Right atrium auricular region (tissue), 2 donors: ENCODE results near the gene HMGXB3. TPM values are rescaled to one million over a fixed set of nuclear protein-coding genes. Genes with fewer than 3 reads are reported as not detected.

ENCODE experiments used
- DNase-seq: peaks from one replicate; pipeline ENCODE4 v3.0.0-alpha.2; 2019; ENCODE audit warnings: low spot score
- H3K27ac ChIP-seq, 2 donors: fragments of 200-600 bp; sonication (generic); 1 replicate in 1 of 2; 2 replicates in 1 of 2; pipeline ENCODE4 v1.5.1; 2016 to 2019
- H3K27me3 ChIP-seq, 2 donors: fragments of 200-600 bp; sonication (generic); one replicate each; pipeline versions ENCODE4 v1.5.1 to v1.6.0; 2017 to 2019
- H3K36me3 ChIP-seq: fragments of 200-600 bp; sonication (generic); one replicate; pipeline ENCODE4 v1.5.1; 2016
- H3K4me1 ChIP-seq, 2 donors: fragments of 200-600 bp; sonication (generic); one replicate each; pipeline versions ENCODE4 v1.5.1 to v1.6.0; 2017 to 2019
- H3K4me3 ChIP-seq, 2 donors: fragments of 200-600 bp; sonication (generic); 1 replicate in 1 of 2; 2 replicates in 1 of 2; pipeline ENCODE4 v1.5.1; 2017 to 2019; ENCODE audit warnings: mild to moderate bottlenecking in 1 of 2, moderate library complexity in 1 of 2
- H3K9me3 ChIP-seq, 2 donors: fragments of 200-600 bp; sonication (generic); one replicate each; pipeline ENCODE4 v1.5.1; 2019
- total RNA-seq, 2 donors: library from RNA; depleted of rRNA; stranded (reverse); fragments of >200 nt; gene quantifications; one replicate each; pipeline ENCODE4 v1.1.0, GENCODE V29; 2016
- TF ChIP-seq, protein P1 (sequence below), 2 donors: fragments of 200-600 bp; sonication (generic); IDR thresholded peaks; one replicate each; pipeline ENCODE4 v1.5.1; 2019; ENCODE audit warnings: antibody characterized with exemption in 2 of 2

HMGXB3 gene
- total RNA-seq, 2 donors from 2014 or later: 18.4 to 21.1 TPM

- TF ChIP-seq, protein P1, sequence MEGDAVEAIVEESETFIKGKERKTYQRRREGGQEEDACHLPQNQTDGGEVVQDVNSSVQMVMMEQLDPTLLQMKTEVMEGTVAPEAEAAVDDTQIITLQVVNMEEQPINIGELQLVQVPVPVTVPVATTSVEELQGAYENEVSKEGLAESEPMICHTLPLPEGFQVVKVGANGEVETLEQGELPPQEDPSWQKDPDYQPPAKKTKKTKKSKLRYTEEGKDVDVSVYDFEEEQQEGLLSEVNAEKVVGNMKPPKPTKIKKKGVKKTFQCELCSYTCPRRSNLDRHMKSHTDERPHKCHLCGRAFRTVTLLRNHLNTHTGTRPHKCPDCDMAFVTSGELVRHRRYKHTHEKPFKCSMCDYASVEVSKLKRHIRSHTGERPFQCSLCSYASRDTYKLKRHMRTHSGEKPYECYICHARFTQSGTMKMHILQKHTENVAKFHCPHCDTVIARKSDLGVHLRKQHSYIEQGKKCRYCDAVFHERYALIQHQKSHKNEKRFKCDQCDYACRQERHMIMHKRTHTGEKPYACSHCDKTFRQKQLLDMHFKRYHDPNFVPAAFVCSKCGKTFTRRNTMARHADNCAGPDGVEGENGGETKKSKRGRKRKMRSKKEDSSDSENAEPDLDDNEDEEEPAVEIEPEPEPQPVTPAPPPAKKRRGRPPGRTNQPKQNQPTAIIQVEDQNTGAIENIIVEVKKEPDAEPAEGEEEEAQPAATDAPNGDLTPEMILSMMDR (IDR thresholded peaks at IDR 0.05): no peak
- Histone ChIP-seq H3K4me3 (peak overlapping the region in 1 of 2 donors; percentile 73), H3K4me1 (peaks cover 0 to 40% of the 10 kb centered on the region in 2 donors), H3K36me3 (peaks cover 13% of the 10 kb centered on the region), H3K27ac (peak overlapping the region; percentile 84 to 92), H3K9me3 (no peaks in the 10 kb centered on the region), H3K27me3 (no peaks in the 10 kb centered on the region)
- DNase-seq: no peak
These were observed 1.2 kb upstream of the HMGXB3 start for GRCh38 chr5:149999359-149999758.

GRCh38 chr5:149999866-150000255, 678 bp upstream of the HMGXB3 start:
- H3K27ac ChIP-seq: peak overlapping the region; percentile 84 to 92
- TF ChIP-seq, protein P1 (IDR thresholded peaks at IDR 0.05): no peak
- H3K9me3 ChIP-seq: no peaks in the 10 kb centered on the region
- peak overlapping the region; percentile 73 to 93 for H3K4me3 ChIP-seq
- H3K36me3 ChIP-seq: peaks cover 17% of the 10 kb centered on the region
- H3K4me1 ChIP-seq: peaks cover 0 to 40% of the 10 kb centered on the region in 2 donors
- no peaks in the 10 kb centered on the region for H3K27me3 ChIP-seq
- no peak for DNase-seq

- no peak for DNase-seq
- H3K4me1 ChIP-seq: peaks cover 0 to 40% of the 10 kb centered on the region in 2 donors
- peak overlapping the region; percentile 73 to 93 for H3K4me3 ChIP-seq
- no peaks in the 10 kb centered on the region for H3K9me3 ChIP-seq
- TF ChIP-seq, protein P1 (IDR thresholded peaks at IDR 0.05): no peak
- no peaks in the 10 kb centered on the region for H3K27me3 ChIP-seq
- peaks cover 18% of the 10 kb centered on the region for H3K36me3 ChIP-seq
- H3K27ac ChIP-seq: peak overlapping the region; percentile 84 to 92
These were observed 586 bp downstream of the HMGXB3 start for GRCh38 chr5:150000990-150001659.

DNA sequence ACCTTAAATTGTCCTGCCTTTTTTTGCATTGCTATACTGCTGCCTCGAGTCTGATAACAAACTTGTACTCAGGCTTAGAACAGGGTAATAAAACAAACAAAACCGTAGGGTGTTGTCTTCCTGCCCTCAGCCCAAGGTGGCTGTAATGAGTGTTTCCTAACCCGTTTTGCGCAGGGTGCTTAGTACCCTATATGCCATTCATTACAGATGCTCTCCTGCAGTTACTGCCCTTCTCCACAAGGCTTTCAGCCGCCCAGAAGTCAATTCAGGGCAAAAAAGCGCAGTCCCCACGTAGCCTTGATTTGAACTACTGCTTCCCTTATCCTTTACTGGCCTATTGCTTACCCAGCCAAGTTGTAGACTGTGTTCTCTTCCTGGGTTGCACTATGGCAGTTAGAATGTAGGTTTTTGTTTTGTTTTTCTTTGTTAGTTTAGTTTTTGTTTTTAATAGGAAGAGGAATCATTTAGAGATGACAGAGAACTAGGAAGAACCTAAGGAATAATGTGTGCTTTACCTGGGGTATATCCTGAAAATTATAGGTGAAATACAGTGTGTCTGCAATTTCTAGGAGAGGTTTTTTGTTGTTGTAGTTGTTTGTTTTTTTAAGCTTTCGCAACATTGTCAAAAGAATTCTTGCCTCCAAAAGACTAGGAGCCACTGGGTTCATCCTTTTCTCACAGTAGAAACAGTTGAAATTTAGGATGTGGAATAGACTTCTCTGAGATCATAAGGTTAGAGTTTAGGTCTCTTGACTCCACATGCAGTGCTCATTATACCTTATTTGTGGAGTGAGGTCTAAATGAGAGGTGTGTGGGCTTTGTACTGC, 1.3 kb downstream of the HMGXB3 start:
- Histone ChIP-seq H3K4me3 (peak overlapping the region; percentile 73 to 93), H3K27me3 (no peaks in the 10 kb centered on the region), H3K27ac (peak overlapping the region; percentile 84 to 92), H3K9me3 (no peaks in the 10 kb centered on the region), H3K36me3 (peaks cover 23% of the 10 kb centered on the region), H3K4me1 (peaks cover 0 to 40% of the 10 kb centered on the region in 2 donors)
- no peak for DNase-seq
- TF ChIP-seq, protein P1 (IDR thresholded peaks at IDR 0.05): peak; percentile 22 to 72

DNA sequence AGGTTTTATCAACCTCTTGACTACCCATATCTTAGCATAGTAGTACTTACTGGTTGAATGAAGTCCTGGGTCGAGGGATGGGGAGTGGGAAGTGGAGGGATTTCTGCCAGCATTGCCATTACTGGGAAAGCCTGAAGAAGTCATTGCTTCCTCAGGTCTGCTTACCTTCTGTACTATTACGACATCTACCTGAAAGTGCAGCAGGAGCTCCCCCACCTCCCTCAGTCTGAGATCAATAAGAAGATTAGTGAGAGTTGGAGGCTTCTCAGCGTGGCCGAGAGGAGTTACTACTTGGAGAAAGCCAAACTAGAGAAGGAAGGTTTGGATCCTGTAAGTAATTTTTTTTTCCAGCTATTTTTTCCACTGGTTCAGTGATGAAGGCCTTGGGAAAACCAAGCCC, 5.8 kb downstream of the HMGXB3 start:
- Histone ChIP-seq H3K36me3 (peaks cover 49% of the 10 kb centered on the region), H3K27ac (no peak overlapping the region), H3K27me3 (no peaks in the 10 kb centered on the region), H3K9me3 (no peaks in the 10 kb centered on the region), H3K4me3 (no peak overlapping the region), H3K4me1 (peaks cover 0 to 27% of the 10 kb centered on the region in 2 donors)
- TF ChIP-seq, protein P1 (IDR thresholded peaks at IDR 0.05): no peak
- DNase-seq: no peak
